Prostate gland (tissue), 2 donors: ENCODE data around the gene MARK3.

Experiments
- CTCF ChIP-seq, 4 experiments: fragments of 200-600 bp in 2 of 4; fragments of 450-650 bp in 2 of 4; sonication (generic) in 2 of 4; IDR thresholded peaks; 1 replicate in 3 of 4; 2 replicates in 1 of 4; pipeline ENCODE4 v1.5.1; 2016 to 2019; ENCODE audit warnings: antibody characterized with exemption in 4 of 4, mild to moderate bottlenecking in 2 of 4, moderate library complexity in 2 of 4
- POLR2A ChIP-seq: fragments of 450-650 bp; IDR thresholded peaks from one replicate; pipeline ENCODE4 v1.6.1; 2016; ENCODE audit warnings: antibody characterized with exemption, mild to moderate bottlenecking

GRCh38 chr14:103535891-103536565, 150.8 kb downstream of the MARK3 start:
- TF ChIP-seq CTCF (IDR thresholded peaks at IDR 0.05) (no peak), POLR2A (no peak)
